Bone marrow (tissue), 2 donors: Measurements from ENCODE around the gene KANSL1.

ENCODE experiments used
- DNase-seq, 2 donors: peaks; one replicate each; lab custom pipeline; 2025; lab: John Stamatoyannopoulos, UW

Gene KANSL1

DNA sequence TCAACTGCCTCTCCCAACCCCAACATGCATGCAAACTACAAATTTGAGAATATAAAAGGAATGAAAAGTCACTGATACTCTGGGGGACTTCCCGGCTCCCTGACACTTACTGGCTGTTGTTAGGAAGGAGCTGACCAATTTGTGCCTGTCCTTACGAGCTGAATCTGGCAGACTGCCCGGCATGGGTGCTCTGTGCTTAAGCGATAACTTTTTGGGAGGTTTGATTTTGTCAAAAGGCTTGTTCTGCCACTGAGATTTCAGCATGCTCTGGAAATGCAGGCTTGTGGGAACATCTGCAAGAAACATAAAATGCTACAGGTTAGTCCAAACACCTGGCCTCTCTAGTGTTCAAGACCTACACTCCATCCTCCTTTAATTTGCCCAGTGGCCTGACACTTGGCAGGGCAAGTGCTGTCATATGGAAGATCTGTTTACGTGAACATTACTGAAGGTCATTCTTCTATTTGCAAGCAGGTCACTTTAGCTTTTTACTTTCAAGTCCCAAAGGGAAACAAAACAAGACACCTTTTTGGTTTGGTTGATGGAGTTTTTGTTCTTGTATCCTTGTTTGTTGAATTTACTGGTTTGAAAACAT, 153.5 kb downstream of the KANSL1 start:
- DNase-seq, result no peak

DNA sequence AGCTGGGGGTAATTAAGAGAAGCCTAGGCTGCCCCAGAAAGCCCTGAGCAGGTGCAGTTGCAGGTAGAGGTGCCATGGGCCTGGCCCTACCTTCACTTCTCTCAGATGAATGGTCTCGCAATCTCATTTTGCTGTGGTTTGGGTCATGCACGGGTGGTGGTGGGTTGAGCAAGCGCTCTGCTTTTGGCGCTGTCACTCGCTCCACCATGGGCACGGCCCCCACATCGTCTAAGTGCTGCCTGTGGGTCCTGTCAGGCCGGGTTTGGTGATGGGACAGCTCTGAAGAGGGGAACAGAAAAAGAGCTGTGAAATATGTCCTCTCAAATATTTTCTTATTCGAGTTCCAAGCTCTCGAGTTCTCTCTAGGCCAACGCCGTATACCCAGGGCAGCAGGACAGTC, 154.3 kb downstream of the KANSL1 start:
- no peak for DNase-seq

DNA sequence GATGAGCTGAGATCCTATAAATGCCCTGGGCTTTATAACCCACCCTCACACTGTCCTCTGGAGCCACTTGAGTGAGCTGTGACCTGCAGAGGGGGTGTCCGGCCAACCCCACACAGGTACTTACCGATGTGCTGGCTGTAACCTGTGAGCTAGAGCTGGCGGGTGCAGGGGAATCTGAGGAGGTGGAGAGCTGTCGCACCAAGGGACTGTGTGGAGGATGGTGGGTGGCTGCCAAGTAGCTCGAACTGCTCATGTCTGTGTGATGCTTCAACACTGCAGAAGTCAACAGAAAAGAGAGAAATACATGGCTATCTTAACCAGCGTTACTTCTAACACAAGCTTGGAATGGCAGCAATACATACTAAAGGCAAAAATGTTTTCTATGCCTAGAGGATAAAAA, 154.8 kb downstream of the KANSL1 start:
- no peak for DNase-seq

DNA sequence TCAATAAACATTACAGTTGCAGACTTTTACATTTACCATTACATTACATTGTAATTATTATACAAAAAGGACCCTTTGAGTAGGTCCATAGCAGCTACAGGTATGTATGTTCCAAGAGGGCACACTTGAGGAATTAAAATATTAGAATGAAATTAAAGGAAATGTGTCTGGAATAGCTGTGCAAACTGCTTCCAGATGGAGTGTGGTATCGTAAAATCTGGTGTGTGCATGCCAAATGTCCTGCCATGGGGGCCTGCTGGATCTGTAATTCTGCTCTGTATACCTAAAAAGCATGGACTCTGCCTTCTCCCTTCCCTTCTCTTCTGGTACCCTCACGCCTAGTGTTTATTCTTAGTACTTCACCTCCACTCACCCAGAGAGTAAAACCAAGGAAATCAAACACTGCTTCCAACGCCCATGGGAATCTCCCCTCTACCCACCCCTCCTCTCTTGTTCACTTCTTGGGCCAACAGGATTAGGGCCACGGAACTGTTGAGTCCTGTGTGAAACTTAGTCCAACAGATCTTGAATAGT, 155.4 kb downstream of the KANSL1 start:
- no peak for DNase-seq

DNA sequence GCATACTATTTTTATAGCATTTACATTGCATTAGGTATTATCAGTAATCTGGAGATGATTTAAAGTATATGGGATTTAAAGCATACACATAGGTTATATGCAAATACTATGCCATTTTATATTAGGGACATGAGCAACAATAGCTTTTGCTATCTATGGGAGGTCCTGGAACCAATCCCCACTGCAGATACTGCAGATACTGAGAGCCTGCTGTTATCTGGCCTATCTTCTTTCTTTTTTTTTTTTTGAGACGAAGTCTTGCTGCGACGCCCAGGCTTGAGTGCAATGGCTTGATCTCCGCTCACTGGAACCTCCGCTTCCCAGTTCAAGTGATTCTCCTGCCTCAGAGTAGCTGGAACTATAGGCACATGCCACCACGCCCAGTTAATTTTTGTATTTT, 156.7 kb downstream of the KANSL1 start:
- DNase-seq, result no peak

DNA sequence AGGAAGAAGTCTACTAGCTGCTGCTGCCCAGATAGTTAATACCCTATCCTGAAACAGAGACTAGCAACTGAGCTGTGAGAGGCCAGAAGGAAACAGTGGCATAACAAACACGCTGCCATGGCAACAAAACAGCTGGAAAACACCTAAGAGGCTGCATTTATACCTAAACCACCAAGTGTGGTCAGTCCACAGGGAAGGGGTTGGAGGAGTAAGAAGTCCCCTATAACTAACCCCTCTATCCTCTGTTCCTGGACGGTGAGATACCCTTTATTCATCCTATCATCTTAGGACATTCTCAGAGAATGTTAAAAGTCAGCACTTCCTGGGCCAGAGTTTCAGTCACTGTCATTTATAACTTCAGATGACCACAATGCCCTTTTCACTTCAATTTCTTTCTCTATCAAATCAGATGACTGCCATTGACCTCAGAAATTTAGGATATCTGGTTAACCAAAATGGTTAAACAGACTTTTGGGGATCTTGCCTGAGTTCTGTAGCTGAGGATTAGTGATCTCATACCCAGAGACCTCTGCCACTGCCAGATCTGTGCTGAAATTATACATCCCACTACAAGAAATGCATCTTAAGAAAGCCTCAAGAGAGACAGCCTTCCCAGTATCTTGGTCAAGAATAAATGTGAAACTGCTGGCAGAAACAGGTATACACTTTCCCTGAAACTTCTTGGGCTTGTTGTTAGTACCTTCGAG, 158.0 kb downstream of the KANSL1 start:
- DNase-seq, result no peak

DNA sequence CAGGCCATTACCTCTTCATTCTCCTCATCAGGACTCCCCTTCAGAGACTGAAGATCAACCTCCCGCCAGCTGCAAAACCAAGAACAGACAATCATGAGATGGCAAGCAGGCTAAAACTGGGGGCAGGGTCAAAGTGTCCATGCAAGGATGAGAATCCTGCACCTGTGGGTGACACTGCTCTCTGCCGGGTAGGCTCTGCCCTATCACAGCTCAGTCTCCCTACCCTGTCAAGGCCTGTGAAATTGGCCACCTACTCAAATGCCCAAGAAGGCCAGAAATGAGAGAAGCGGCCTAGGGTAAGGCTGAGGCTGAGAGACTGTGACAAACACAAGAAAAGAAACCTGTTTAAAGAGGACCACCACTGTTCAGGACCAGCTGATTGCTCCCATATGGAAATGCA, 159.8 kb downstream of the KANSL1 start:
- DNase-seq, result no peak

DNA sequence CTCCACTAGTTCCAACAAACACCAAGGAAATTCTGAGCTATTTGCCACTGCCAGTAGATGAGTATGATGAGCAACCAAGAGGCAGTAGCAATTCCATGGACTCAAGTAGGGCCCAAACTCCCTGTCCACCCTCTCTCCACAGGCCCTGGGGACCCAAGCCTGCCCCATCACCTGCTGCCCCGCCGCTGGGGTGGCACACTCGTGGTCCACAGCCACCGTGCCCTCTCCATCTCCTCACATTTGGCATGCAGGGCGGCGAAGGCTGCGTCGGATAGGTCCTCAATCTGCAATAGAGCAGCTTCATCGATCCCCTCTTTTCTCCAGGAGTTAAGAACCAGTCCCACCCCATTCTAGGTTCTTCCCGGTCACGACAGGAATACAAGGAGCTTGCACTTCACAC, 160.3 kb downstream of the KANSL1 start:
- DNase-seq, result no peak

DNA sequence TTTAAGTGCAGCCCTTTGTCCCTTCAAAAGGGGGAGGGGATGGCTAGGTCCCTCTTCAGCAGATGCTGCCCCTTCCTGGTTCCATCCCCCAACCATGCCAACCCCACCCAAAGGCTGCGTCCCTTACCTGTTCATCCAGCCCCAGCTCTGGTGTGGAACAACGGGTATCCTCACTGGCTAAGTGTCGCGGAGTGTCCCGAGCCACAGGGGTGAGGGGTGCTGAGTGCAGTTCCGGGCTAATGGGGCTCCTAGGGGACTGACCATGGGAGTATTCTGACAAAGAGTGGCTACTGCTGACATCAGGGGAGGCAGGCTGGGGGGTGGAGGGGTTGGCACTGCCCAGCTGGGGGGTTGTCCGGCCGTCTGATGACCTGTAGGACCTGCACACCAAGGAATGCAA, 161.3 kb downstream of the KANSL1 start:
- no peak for DNase-seq

DNA sequence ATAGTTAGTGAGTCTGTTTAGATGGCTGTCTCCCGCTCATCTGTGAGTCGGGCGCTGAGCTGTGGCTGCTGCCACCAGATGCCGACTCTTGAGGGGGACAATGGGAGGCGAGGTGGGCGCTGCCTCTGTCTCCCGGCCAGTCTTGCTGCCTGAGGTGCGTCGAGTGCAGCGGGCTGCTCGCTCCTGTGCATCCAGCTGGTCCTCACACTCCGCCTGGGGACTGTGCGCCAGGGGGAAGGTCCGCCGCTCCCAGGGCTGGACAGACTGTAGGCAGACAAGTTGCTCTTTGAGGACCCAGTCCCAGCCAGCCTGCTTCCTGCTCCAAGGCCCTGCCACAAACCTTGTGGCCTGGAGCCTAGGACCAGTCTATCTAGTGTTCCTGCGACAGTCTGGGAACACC, 161.8 kb downstream of the KANSL1 start:
- DNase-seq, result no peak

DNA sequence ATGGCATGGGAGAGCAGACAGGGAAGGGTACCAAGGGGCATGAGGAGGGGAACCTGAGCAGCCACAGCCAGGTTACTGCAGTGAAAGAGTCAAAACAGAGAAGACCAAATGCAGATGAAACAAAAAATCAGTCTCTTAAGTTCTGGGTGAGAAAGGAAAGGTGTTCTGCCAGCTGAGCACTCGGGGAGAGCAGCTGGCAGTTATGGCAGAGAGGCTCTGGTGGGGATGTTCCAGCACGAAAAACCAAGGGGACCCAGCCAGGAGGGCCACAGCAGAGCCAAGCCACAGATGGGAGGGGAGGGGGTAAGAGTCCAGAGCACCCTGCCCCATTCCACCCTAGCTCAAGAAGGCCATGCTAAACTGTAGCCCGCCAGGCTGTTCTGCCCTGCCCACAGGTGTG, 162.5 kb downstream of the KANSL1 start:
- DNase-seq, result no peak

DNA sequence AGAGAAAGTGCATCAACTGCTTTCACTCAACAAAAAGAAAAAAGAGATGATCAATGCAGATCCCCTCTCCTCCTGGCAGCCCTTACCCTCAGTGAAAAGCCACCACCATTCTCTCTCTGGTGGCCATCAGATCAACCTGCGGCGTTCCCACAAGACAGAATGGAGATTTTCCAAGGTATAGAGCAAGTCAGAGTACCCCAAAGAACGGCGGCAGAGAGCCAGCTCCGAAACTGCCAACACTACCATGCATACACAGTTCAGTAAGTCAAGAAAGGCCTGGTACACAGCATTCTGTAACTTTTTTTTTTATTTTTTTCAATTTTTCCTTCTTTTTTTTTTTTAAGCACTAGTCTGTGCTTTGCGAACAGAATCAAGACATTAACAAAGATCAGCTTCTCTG, 163.6 kb downstream of the KANSL1 start:
- no peak for DNase-seq

DNA sequence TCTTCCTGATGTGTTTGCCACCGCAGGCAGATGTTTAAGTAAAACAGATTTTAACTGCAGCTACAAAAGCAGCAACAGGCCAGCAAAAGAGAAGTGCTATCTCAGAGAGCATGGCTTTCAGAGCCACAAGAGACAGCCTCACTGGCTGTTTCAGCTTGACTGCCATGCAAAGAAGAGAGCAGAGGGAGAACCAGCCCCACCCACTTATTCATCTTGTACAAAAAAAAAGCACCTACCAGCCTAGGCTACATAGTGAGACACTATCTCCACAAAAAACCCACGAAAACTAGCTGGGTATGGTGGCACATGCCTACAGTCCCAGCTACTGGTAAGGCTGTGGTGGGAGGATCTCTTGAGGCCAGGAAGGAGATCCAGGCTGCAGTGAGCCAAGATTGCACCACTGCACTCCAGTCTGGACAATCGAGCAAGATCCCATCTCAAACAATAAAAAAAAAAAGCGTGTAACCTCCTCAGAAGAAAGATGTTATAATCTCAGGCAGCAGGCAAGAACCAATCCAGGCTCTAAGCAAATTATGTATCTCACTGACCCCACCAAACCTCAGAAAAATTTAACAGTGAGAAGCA, 164.2 kb downstream of the KANSL1 start:
- DNase-seq, result no peak

DNA sequence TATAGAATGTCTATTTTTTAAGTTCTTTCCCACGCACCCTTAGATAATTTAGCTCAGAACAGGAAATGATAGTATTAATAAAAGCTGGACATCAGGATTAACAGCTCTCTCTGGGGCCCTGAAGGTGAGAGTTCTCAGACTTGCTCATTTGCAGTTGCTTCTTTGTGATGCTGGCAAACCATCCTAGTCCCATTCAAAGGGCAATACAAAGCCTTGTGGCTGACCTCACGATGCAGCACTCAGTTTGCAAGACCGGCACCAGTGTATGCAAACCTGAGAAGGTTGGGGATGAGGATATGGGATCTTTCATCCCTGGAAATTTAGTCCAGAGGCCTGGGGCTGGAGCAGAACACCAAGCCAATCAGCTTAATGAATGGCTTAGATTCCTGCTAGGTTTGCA, 164.9 kb downstream of the KANSL1 start:
- no peak for DNase-seq

DNA sequence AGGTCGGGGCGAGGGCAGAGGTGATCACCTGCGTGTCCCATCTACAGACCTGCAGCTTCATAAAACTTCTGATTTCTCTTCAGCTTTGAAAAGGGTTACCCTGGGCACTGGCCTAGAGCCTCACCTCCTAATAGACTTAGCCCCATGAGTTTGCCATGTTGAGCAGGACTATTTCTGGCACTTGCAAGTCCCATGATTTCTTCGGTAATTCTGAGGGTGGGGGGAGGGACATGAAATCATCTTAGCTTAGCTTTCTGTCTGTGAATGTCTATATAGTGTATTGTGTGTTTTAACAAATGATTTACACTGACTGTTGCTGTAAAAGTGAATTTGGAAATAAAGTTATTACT, 165.3 kb downstream of the KANSL1 start:
- DNase-seq, result no peak

DNA sequence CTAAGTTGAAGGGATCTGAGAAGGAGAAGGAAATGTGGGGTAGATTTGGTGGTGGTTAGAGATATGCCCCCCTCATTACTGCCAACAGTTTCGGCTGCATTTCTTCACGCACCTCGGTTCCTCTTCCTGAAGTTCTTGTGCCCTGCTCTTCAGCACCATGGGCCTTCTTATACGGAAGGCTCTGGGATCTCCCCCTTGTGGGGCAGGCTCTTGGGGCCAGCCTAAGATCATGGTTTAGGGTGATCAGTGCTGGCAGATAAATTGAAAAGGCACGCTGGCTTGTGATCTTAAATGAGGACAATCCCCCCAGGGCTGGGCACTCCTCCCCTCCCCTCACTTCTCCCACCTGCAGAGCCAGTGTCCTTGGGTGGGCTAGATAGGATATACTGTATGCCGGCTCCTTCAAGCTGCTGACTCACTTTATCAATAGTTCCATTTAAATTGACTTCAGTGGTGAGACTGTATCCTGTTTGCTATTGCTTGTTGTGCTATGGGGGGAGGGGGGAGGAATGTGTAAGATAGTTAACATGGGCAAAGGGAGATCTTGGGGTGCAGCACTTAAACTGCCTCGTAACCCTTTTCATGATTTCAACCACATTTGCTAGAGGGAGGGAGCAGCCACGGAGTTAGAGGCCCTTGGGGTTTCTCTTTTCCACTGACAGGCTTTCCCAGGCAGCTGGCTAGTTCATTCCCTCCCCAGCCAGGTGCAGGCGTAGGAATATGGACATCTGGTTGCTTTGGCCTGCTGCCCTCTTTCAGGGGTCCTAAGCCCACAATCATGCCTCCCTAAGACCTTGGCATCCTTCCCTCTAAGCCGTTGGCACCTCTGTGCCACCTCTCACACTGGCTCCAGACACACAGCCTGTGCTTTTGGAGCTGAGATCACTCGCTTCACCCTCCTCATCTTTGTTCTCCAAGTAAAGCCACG, 165.9 kb downstream of the KANSL1 start:
- DNase-seq, result no peak

DNA sequence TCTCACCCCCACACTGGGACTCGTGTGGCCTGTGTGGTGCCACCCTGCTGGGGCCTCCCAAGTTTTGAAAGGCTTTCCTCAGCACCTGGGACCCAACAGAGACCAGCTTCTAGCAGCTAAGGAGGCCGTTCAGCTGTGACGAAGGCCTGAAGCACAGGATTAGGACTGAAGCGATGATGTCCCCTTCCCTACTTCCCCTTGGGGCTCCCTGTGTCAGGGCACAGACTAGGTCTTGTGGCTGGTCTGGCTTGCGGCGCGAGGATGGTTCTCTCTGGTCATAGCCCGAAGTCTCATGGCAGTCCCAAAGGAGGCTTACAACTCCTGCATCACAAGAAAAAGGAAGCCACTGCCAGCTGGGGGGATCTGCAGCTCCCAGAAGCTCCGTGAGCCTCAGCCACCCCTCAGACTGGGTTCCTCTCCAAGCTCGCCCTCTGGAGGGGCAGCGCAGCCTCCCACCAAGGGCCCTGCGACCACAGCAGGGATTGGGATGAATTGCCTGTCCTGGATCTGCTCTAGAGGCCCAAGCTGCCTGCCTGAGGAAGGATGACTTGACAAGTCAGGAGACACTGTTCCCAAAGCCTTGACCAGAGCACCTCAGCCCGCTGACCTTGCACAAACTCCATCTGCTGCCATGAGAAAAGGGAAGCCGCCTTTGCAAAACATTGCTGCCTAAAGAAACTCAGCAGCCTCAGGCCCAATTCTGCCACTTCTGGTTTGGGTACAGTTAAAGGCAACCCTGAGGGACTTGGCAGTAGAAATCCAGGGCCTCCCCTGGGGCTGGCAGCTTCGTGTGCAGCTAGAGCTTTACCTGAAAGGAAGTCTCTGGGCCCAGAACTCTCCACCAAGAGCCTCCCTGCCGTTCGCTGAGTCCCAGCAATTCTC, 166.8 kb downstream of the KANSL1 start:
- no peak for DNase-seq

DNA sequence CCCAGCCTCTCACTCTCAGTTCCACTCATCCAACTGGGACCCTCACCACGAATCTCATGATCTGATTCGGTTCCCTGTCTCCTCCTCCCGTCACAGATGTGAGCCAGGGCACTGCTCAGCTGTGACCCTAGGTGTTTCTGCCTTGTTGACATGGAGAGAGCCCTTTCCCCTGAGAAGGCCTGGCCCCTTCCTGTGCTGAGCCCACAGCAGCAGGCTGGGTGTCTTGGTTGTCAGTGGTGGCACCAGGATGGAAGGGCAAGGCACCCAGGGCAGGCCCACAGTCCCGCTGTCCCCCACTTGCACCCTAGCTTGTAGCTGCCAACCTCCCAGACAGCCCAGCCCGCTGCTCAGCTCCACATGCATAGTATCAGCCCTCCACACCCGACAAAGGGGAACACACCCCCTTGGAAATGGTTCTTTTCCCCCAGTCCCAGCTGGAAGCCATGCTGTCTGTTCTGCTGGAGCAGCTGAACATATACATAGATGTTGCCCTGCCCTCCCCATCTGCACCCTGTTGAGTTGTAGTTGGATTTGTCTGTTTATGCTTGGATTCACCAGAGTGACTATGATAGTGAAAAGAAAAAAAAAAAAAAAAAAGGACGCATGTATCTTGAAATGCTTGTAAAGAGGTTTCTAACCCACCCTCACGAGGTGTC, 167.6 kb downstream of the KANSL1 start:
- no peak for DNase-seq

DNA sequence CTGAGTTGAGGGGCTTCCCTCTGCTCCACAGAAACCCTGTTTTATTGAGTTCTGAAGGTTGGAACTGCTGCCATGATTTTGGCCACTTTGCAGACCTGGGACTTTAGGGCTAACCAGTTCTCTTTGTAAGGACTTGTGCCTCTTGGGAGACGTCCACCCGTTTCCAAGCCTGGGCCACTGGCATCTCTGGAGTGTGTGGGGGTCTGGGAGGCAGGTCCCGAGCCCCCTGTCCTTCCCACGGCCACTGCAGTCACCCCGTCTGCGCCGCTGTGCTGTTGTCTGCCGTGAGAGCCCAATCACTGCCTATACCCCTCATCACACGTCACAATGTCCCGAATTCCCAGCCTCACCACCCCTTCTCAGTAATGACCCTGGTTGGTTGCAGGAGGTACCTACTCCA, 168.2 kb downstream of the KANSL1 start:
- DNase-seq, result no peak

DNA sequence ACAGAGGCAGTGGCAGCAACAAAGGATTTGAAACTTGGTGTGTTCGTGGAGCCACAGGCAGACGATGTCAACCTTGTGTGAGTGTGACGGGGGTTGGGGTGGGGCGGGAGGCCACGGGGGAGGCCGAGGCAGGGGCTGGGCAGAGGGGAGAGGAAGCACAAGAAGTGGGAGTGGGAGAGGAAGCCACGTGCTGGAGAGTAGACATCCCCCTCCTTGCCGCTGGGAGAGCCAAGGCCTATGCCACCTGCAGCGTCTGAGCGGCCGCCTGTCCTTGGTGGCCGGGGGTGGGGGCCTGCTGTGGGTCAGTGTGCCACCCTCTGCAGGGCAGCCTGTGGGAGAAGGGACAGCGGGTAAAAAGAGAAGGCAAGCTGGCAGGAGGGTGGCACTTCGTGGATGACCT, 168.6 kb downstream of the KANSL1 start:
- DNase-seq, result no peak

DNA sequence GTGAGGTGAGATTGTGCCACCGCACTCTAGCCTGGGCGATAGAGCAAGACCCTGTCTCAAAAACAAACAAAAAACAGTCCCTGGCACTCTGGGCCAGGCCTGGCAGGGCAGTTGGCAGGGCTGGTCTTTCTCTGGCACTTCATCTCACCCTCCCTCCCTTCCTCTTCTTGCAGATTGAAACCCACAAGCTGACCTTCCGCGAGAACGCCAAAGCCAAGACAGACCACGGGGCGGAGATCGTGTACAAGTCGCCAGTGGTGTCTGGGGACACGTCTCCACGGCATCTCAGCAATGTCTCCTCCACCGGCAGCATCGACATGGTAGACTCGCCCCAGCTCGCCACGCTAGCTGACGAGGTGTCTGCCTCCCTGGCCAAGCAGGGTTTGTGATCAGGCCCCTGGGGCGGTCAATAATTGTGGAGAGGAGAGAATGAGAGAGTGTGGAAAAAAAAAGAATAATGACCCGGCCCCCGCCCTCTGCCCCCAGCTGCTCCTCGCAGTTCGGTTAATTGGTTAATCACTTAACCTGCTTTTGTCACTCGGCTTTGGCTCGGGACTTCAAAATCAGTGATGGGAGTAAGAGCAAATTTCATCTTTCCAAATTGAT, 169.3 kb downstream of the KANSL1 start:
- DNase-seq, result no peak
